Liver (tissue), 9 donors: Measurements from ENCODE around the gene CDC14A. TPM values are rescaled to one million over a fixed set of nuclear protein-coding genes. Genes with fewer than 3 reads are reported as not detected.

Experiments used
- DNase-seq: peaks from one replicate; pipeline ENCODE4 v3.0.0-alpha.2; 2017; ENCODE audit warnings: low spot score
- H3K27ac ChIP-seq, 2 donors: one replicate each; pipeline ENCODE4 v1.7.0; 2013; ENCODE audit warnings: inconsistent platforms in 2 of 2, low read length in 2 of 2, control low read depth in 1 of 2, low read depth in 1 of 2, mild to moderate bottlenecking in 1 of 2
- H3K27me3 ChIP-seq, 4 donors: one replicate each; pipeline versions ENCODE4 v1.6.1 to v1.7.0; 2013; ENCODE audit warnings: low read length in 3 of 4, inconsistent platforms in 1 of 4, mild to moderate bottlenecking in 1 of 4, moderate library complexity in 1 of 4; ENCODE audit not compliant: control insufficient read depth in 4 of 4, insufficient read depth in 4 of 4
- H3K36me3 ChIP-seq, 4 donors: one replicate each; pipeline versions ENCODE4 v1.6.1 to v1.7.0; 2013; ENCODE audit warnings: low read length in 3 of 4, mild to moderate bottlenecking in 3 of 4, low read depth in 1 of 4, moderate library complexity in 1 of 4; ENCODE audit not compliant: control insufficient read depth in 4 of 4, insufficient read depth in 3 of 4
- H3K4me1 ChIP-seq, 4 donors: one replicate each; pipeline versions ENCODE4 v1.6.1 to v1.7.0; 2013; ENCODE audit warnings: low read length in 3 of 4, mild to moderate bottlenecking in 3 of 4, moderate library complexity in 1 of 4; ENCODE audit not compliant: control insufficient read depth in 4 of 4, insufficient read depth in 4 of 4
- H3K4me3 ChIP-seq, 3 donors: one replicate each; pipeline versions ENCODE4 v1.6.1 to v1.7.0; 2013; ENCODE audit warnings: low read length in 3 of 3, control low read depth in 1 of 3, low read depth in 1 of 3, mild to moderate bottlenecking in 1 of 3
- H3K9ac ChIP-seq, 2 donors: one replicate each; pipeline ENCODE4 v1.7.0; 2013; ENCODE audit warnings: low read length in 2 of 2, mild to moderate bottlenecking in 2 of 2, moderate library complexity in 2 of 2, control low read depth in 1 of 2, low read depth in 1 of 2
- H3K9me3 ChIP-seq, 4 donors: one replicate each; pipeline versions ENCODE4 v1.6.1 to v1.7.0; 2013; ENCODE audit warnings: low read length in 3 of 4; ENCODE audit not compliant: control insufficient read depth in 4 of 4
- ATF3 ChIP-seq: IDR thresholded peaks from 2 replicates; pipeline ENCODE4 v1.6.1; 2016; ENCODE audit warnings: antibody characterized with exemption
- CTCF ChIP-seq: fragments of 150-350 bp; IDR thresholded peaks from 2 replicates; pipeline ENCODE4 v1.5.1; 2017; ENCODE audit warnings: improper control_type of control experiment, low read depth, low read length; ENCODE audit not compliant: missing input control
- EGR1 ChIP-seq, 2 donors: IDR thresholded peaks; 2 replicates each; pipeline ENCODE4 v1.6.1; 2016 to 2018; ENCODE audit warnings: antibody characterized with exemption in 2 of 2, low read depth in 2 of 2
- FOXA1 ChIP-seq: IDR thresholded peaks from 2 replicates; pipeline ENCODE4 v1.6.1; 2016; ENCODE audit warnings: antibody characterized with exemption
- FOXA2 ChIP-seq: IDR thresholded peaks from 2 replicates; pipeline ENCODE4 v1.6.1; 2016; ENCODE audit warnings: antibody characterized with exemption
- GABPA ChIP-seq, 2 donors: IDR thresholded peaks in 1 of 2; conservative IDR thresholded peaks in 1 of 2; 2 replicates each; pipeline ENCODE4 v1.6.1; 2016; ENCODE audit warnings: antibody characterized with exemption in 2 of 2, mild to moderate bottlenecking in 1 of 2, moderate library complexity in 1 of 2
- HNF4A ChIP-seq, 2 donors: conservative IDR thresholded peaks; 2 replicates each; pipeline ENCODE4 v1.6.1; 2016; ENCODE audit warnings: antibody characterized with exemption in 2 of 2, mild to moderate bottlenecking in 2 of 2
- HNF4G ChIP-seq: IDR thresholded peaks from 2 replicates; pipeline ENCODE4 v1.6.1; 2016; ENCODE audit warnings: antibody characterized with exemption
- JUND ChIP-seq, 2 donors: IDR thresholded peaks; 2 replicates each; pipeline ENCODE4 v1.6.1; 2016; ENCODE audit warnings: antibody characterized with exemption in 2 of 2
- NR2F2 ChIP-seq: IDR thresholded peaks from 2 replicates; pipeline ENCODE4 v1.6.1; 2016; ENCODE audit warnings: antibody characterized with exemption
- RAD21 ChIP-seq, 2 donors: IDR thresholded peaks; 2 replicates each; pipeline ENCODE4 v1.6.1; 2016; ENCODE audit warnings: antibody characterized with exemption in 2 of 2, mild to moderate bottlenecking in 2 of 2
- REST ChIP-seq: IDR thresholded peaks from 2 replicates; pipeline ENCODE4 v1.6.1; 2016; ENCODE audit warnings: antibody characterized with exemption, mild to moderate bottlenecking
- RXRA ChIP-seq, 2 donors: IDR thresholded peaks; 2 replicates each; pipeline ENCODE4 v1.6.1; 2017 to 2018; ENCODE audit warnings: antibody characterized with exemption in 2 of 2, mild to moderate bottlenecking in 1 of 2
- SP1 ChIP-seq: IDR thresholded peaks from 2 replicates; pipeline ENCODE4 v1.6.1; 2018; ENCODE audit warnings: antibody characterized with exemption, mild to moderate bottlenecking
- TAF1 ChIP-seq: conservative IDR thresholded peaks from 2 replicates; pipeline ENCODE4 v1.6.1; 2016; ENCODE audit warnings: antibody characterized with exemption, mild to moderate bottlenecking
- YY1 ChIP-seq: IDR thresholded peaks from 2 replicates; pipeline ENCODE4 v1.6.1; 2016; ENCODE audit warnings: antibody characterized with exemption, mild to moderate bottlenecking
- ZBTB33 ChIP-seq: IDR thresholded peaks from 2 replicates; pipeline ENCODE4 v1.6.1; 2016; ENCODE audit warnings: antibody characterized with exemption
- WGBS: extraction: QIAGEN DNeasy Blood & Tissue Kit; methylation state at CpG from one replicate; pipeline ENCODE4 v1.1.7; 2013; 5-methylcytosine and 5-hydroxymethylcytosine counted together
- polyA plus RNA-seq, 2 donors: library from polyadenylated mRNA; stranded (reverse) in 1 of 2; unstranded in 1 of 2; fragments of 200-250 nt in 1 of 2; fragments of >200 nt in 1 of 2; fragmentation: Nextera tagmentation in 1 of 2; extraction: Ambion mirVana in 1 of 2; gene quantifications; one replicate each; pipeline versions ENCODE4 v1.2.1 to v1.2.3, GENCODE V29; 2013 to 2015
- total RNA-seq, 2 donors: library from RNA; depleted of rRNA; stranded (reverse); fragments of >200 nt; gene quantifications; one replicate each; pipeline ENCODE4 v1.2.3, GENCODE V29; 2014
- donor health status: healthy.
- donor health status: healthy.
- donor health status: healthy.
- donor health status: healthy.
- donor health status: healthy.

CDC14A gene
- total and polyA plus RNA-seq, 4 donors: 0.39 to 4.1 (median 2.6) TPM

GRCh38 chr1:100363831-100364230 is 11.5 kb downstream of the CDC14A start:
- Histone ChIP-seq H3K9me3 (no peaks in the 10 kb centered on the region), H3K9ac (no peak overlapping the region), H3K27ac (no peak overlapping the region), H3K4me1 (no peaks in the 10 kb centered on the region), H3K27me3 (no peaks in the 10 kb centered on the region), H3K4me3 (no peak overlapping the region), H3K36me3 (no peaks in the 10 kb centered on the region)
- TF ChIP-seq FOXA1 (no peak), REST (no peak), NR2F2 (no peak), EGR1 (IDR thresholded peaks at IDR 0.05; ENCODE audit: low read depth in 2 of 2) (no peak), TAF1 (no peak), RXRA (IDR thresholded peaks at IDR 0.05) (no peak), HNF4G (no peak), RAD21 (IDR thresholded peaks at IDR 0.05) (no peak), GABPA (IDR thresholded peaks at IDR 0.05 in 1 of 2, conservative IDR thresholded peaks at IDR 0.05 in 1 of 2) (no peak), JUND (IDR thresholded peaks at IDR 0.05) (no peak), SP1 (no peak), ZBTB33 (no peak), ATF3 (no peak), FOXA2 (no peak)
- no peak for DNase-seq
- 96% methylated on average over 4 of the region's 4 CpGs for WGBS

GRCh38 chr1:100364697-100365096 is 12.4 kb downstream of the CDC14A start:
- 69% methylated on average over 3 of the region's 3 CpGs for WGBS
- Histone ChIP-seq H3K4me3 (no peak overlapping the region), H3K9ac (no peak overlapping the region), H3K27ac (no peak overlapping the region), H3K4me1 (no peaks in the 10 kb centered on the region), H3K9me3 (no peaks in the 10 kb centered on the region), H3K36me3 (no peaks in the 10 kb centered on the region), H3K27me3 (no peaks in the 10 kb centered on the region)
- no peak for DNase-seq
- TF ChIP-seq HNF4A (conservative IDR thresholded peaks at IDR 0.05): no peak
- TF ChIP-seq TAF1: no peak
- TF ChIP-seq HNF4G: no peak
- no peak for TF ChIP-seq NR2F2
- no peak for TF ChIP-seq REST
- no peak for TF ChIP-seq YY1
- TF ChIP-seq JUND (IDR thresholded peaks at IDR 0.05): no peak
- no peak for TF ChIP-seq CTCF
- no peak for TF ChIP-seq FOXA2
- TF ChIP-seq RXRA (IDR thresholded peaks at IDR 0.05): no peak
- no peak for TF ChIP-seq ATF3
